HUDEP-2 (cell line): ENCODE data around the gene FAM180B.
A peak's percentile ranks its signal among the peaks of the same experiment; 100 is the strongest.
"Not testable (repeated sequence)": the region's sequence is repeated elsewhere in the genome, so short reads cannot be mapped to it uniquely, and the experiment has no call there.

Experiments
- DNase-seq, 76 experiments: peaks; one replicate each; lab custom pipeline; 2025; ENCODE audit not compliant: unreplicated experiment in 76 of 76; lab: John Stamatoyannopoulos, UW

The FAM180B gene, protein sequence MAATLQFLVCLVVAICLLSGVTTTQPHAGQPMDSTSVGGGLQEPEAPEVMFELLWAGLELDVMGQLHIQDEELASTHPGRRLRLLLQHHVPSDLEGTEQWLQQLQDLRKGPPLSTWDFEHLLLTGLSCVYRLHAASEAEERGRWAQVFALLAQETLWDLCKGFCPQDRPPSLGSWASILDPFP

DNA sequence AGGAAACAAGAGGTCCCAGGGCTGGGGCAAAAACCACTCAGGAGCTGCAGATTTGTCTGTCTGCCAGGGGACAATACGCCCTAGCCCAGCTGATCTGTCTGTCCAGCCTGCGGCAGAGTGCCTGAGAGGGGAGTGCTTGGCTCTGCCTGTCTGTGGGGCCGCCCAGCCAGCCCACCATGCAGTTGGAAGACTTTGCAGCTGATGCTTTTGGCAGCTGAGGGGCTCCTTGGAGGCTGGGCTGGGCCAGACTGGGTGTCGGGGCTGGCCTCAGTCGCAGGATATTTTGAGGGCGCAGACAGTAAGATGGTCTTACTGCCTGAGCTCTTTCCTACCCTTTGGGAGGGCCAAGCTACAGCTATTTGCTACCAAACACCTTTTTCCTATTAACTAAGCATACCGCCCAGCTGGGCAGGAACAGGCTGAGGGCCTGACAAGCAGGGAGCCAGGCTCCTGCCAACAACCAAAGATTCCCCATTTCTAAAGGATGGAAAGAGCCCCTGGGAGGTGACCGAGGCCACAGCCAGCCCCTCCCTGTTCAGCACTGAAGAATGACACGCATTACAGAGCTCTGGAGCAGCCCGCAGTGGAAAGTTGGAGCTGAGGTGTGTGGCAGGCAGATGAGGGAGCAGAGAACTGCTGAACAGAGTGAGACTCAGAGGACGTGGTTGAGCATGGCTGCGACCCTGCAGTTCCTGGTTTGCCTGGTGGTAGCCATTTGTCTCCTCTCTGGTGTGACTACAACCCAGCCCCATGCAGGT, at the start of gene FAM180B:
TSS of gene FAM180B (plus strand) at position 581 of the 758 bp plus-strand sequence. CDS start at position 672, 91 bp downstream.
- DNase-seq, result no peak

DNA sequence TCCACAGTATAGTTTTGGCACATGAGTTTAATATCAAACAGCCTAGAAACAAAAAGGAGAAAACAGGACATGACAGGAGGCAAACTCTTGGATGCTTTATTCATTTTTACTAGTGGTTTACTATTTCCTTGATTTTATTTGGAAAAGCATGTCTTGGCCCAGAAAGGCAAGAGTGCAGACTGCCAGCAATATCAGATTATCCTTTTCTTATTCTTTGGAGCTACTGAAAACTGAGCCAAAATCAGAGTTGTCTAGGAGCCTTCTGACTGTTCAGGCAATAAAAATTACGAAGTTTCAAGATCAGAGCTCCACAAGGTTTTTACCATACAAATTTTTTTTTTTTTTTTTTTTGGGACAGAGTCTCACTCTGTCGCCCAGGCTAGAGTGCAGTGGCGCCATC, 49.6 kb upstream of the FAM180B start:
- DNase-seq, result no peak

DNA sequence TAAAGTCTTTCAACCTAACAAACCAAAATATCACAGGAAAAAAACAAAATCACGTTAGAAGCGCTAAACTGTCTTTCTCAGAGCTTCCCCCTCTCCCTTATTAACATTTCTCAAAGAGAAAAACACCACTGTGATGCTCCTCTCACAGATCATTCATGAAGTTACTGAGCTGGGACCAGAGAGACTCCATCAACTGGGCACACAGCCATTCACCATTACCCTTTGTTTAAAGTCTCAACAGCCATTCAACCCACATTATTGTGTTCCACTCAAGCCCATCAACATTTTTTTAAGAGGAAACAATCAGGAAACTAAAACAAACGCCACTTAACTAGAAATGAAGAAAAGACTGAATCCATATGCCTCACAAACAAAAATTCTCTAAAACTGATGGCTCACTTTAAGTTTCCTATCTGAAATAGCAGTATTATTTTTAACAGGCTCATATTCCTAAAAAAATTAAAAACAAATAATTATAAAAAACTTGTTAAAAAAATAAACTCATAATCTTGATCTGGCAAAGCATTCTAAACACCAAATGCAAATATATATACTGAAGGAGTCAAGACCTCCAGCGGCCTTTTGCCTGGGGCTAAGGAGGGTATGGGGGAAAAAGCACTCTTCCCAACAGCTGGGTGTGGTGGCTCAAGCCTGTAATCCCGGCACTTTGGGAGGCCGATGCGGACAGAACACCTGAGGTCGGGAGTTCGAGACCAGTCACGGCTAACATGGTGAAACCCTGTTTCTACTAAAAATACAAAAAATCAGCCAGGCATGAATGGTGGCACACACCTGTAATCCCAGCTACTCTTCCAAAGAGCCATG, 47.5 kb upstream of the FAM180B start:
- DNase-seq, result no peak

DNA sequence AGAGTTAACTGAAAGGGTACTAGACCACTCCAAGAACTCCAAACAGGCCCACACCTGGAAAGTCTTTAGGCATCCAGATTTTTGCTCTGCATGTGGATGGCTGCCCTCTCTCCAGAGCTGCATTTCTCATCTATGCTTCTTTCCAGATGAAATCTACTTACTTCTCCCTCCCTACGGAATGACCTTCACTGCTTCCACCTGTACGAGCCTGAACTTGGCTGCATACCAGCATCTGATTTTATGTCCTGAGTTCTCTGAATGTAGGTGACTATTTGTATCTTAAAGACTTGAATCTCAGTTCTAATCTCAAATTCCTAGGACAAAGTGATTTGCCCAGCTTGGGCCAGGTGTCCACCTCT, 46.8 kb upstream of the FAM180B start:
- DNase-seq, result no peak

DNA sequence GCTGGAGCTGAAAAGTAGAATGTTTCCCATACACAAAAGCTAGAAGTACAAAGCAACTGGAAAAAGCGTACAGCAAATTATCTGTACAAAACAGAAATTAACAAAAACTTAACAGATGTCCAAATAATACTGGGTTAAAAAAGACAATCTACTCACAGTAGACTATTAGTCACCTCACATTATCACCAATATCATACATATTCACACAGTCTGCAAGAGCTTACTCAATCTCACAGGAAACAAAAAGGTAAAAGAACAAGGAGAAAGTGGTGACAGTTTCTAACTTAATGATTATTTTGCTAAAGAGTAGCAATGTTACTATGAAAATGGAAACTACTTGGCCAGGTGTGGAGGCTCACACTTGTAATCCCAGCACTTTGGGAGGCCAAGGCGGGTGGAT, 45.4 kb upstream of the FAM180B start:
- DNase-seq, result no peak

DNA sequence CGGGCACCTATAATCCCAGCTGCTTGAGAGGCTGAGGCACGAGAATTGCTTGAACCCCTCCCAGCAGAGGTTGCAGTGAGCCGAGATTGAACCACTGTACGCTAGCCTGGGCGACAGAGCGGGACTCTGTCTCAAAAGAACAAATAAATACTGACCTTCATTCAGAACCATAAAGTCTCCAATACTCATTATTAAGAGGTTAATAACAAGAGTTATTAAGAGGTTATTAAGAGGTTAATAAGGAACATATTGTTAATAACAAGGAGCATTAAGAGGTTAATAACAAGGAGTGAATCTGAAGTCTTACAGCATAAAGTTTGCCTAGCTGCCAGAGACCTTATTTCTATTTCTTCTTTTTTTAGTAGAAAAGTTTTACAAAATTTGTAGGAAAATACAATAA, 41.2 kb upstream of the FAM180B start:
- DNase-seq, result no peak

DNA sequence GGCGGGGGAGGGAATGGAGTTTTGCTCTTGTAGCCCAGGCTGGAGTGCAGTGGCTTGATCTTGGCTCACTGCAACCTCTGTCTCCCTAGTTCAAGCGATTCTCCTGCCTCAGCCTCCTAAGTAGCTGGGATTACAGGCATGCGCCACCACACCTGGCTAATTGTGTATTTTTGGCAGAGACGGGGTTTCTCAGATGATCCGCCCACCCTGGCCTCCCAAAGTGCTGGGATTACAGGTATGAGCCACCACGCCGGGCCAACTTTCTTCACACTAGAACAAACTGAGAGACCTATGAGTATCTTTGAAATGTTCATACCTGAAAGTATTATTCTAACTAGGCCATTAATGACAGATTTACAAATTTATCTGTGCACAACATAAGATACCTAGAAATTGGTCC, 40.2 kb upstream of the FAM180B start:
- not testable (repeated sequence) for DNase-seq

DNA sequence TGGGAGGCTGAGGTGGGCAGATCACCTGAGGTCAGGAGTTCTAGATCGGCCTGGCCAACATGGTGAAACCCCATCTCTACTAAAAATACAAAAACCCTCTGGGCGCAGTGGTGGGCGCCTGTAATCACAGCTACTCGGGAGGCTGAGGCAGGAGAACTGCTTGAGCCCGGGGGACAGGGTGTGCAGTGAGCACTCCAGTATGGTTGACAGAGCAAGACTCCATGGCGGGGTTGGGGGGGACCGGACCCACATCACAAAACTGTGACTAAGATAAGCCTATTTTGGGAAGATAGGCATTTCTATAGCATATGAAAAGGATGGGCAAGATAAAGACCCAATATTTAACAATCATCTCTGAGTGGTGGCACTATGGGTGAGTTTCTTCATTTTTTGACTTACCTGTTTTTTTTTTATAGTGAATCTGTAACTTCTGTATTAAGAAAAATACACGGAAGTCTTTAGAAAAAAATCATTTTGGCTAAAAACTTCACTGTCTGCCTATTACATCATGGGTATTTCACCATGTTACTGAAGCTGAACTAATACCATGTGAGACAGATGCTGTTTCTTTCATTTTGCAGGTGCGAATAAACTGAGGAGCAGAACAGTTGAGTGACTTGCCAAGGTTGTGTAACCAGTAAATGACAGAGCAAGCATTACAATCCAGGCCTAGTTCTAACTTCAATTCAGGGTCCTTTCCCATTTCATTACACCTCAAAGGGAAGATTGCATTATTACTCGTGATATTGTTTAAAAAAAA, 36.0 kb upstream of the FAM180B start:
- no peak for DNase-seq

DNA sequence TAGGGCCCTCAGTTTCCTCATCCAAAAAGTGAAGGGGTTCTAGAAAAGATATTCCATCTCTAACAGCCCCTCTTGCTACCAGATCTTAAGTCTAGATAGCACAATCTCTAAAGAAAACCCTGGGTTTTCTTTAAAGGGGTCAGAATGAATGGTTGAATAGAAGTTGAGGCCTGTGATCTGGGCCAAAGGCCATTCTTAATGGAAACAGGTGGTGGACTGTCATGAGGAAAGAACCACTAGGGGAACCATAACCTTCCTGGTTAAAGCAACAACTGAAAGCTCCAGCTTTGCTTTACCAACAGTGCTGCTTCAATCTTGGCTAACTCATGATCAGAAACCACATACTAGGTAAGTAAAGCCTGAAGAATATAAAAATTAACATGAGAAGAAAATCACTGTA, 35.4 kb upstream of the FAM180B start:
- peak in 11 of 76 experiments; percentile 4 to 28 (median 20) for DNase-seq

DNA sequence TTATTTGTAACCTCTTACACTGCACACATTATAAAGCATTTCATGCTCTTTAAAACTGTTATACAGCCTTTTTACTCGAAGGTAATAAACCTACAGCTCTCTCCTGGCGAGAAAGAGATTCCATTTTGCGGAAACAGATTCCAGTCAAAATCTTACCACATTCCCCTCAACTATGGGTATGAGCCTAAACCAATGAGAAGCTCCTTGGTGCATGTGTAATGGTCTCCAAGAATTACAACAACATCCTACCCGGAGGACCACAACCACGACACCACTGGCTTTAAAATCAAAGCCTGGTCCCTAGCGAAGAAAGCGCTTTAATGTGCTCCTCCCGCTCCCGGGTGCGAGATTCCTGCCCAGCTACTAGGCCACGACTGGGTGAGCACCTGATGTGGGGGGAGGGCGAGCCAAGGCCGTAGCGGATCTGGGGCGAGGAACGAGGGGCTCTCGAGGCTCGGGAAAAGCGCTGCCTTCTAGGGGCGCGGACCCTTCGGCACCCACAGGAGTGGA, 34.4 kb upstream of the FAM180B start:
- peak in 6 of 76 experiments; percentile 3 to 44 (median 22) for DNase-seq

DNA sequence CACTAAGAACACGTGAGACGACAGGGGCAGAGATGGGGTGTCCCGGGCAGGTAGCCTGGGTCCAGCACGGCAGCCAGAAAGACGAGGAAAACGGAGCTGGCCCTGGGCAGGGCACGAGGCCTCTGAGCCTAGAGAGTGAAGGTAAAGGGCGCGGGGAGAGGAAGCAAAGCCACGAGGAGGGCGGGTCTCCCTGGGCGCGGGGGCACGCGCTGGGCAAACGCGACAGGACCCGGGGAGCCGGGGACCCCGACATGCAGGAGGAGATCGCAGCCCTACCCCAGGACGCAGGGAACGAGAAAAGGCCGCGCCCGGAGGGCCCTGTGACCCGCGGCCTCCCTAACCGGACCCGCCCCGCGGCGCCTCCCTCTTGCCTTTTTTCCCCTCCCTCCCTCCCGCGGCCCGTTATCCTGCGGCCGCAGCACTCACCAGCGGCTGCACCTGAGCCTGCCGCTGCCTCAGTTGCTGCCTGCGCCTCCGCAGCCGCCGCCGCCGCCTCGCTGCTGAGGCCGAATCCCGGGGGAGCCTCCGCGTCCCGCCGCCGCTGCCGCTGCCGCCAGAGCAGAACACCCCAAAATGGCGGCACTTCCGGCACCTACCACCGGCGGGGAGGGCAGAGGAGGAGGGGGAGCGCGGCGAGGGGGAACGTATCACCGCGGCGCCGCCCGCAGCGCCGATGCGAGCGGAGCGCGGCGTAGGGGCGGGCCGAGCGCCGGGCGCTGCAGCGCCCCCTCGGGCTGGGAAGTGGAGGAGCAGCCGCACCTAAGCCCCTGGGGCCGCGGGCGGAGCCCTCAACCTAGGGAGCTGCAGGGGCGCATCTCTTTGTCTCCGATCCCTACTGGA, 33.7 kb upstream of the FAM180B start, which contains the start of gene CELF1:
TSS of gene CELF1 (minus strand) at position 567 of the 840 bp plus-strand sequence. CDS start 53,609 bp downstream, outside the sequence.
- DNase-seq, result peak in 74 of 76 experiments; percentile 24 to 90 (median 79)

DNA sequence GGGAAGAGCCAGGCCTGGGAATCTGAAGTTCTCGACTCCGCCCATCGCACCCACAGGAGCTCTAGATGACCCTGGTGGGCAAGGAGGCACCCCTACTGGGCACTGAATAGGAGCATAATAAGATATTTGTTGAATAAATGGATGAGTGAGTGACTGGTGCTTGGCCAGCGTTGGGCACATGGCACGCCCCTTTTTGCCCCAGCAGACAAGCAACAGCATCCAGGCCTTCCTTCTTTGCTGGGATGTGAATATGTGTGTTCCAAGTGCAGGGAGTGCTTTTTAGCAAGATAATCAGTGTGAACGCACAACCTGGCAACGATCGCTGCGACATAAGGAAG, 33.1 kb upstream of the FAM180B start:
- peak in 15 of 76 experiments; percentile 28 to 78 (median 41) for DNase-seq

DNA sequence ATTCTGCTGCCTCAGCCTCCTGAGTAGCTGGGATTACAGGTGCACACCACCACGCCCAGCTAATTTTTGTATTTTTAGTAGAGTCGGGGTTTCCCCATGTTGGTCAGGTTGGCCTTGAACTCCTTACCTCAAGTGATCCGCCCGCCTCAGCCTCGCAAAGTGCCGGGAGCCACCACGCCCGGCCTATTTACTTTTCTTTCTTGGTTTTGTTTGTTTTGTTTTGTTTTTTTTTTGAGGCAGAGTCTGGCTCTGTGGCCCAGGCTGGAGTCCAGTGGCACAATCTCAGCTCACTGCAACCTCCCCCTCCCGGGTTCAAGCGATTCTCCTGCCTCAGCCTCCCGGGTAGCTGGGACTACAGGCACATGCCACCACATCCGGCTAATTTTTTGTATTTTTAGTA, 29.5 kb upstream of the FAM180B start:
- not testable (repeated sequence) for DNase-seq

DNA sequence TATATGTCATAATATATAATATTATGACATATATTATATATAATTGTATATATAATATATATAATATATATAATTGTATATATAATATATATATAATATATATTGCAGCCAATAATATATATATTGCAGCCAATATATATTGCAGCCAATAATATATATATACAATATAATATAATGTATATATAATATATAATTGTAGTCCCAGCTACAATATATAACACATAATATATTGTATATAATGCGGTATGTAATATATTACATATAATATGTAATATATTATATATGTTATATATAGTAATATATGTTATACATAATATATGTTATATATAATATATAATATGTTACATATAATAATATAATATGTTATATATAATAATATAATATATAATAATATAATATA, 27.8 kb upstream of the FAM180B start:
- no peak for DNase-seq

DNA sequence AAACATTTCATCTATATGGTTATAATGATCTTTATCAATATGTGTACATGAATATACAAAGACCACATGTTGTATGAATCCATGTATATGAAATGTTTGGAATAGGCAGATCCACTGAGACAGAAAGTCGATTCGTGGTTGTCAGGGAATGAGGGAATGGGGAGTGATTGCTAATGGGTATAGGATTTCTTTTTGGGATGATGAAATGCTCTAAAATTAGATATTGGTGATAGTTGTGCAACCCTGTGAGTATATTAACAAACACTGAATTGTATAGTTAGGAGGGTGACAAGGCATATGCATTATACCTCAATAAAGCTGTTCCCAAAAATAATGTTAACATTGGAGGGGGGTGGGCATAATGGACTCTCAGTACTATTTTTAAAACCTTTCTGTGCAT, 26.1 kb upstream of the FAM180B start:
- DNase-seq, result no peak

DNA sequence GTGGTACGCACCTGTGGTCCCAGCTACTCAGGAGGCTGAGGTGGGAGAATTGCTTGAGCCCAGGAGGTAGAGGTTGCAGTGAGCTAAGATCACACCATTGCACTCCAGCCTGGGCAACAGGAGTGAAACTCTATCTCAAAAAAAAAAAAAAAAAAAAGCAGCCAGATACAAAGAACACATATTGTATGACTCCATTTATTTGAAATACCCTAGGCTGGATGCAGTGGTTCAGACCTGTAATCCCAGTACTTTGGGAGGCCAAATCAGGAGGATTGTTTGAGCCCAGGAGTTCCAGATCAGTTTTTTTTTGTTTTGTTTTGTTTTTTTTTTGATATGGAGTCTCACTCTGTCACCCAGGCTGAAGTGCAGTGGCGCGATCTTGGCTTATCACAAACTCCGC, 24.1 kb upstream of the FAM180B start:
- DNase-seq, result not testable (repeated sequence)

DNA sequence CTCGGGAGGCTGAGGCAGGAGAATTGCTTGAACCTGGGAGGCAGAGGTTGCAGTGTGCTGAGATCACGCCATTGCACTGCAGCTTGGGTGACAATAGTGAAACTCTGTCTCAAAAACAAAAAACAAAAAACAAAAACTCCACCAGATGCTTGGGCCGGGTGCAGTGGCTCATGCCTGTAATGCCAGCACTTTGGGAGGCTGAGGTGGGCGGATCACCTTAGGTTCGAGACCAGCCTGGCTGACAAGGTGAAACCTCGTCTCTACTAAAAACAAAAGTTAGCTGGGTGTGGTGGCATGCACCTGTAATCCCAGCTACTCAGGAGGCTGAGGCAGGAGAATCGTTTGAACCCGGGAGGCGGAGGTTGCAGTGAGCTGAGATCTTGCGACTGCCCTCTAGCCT, 22.1 kb upstream of the FAM180B start:
- DNase-seq, result not testable (repeated sequence)

DNA sequence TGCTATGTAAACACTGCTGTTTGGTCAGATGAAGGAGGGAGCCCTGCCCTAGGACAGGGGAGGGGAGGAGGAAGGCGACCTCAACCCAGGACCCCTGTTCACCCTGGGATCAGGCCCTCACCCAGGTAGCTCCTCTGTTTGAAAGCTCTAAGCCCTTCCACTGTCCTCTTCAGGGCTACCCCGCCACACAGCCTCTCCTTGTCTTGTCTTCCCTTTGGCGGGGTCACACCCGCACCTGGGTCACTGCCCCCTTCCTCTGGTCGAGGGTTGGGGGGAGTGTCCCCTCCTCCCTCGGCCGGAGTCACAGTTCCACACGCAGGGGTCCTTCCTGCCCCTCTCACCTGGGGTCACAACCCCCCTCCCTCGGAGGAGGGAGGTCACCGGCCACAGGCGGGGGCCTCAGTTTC, 21.5 kb upstream of the FAM180B start:
- peak in 2 of 76 experiments; percentile 29 to 51 for DNase-seq

DNA sequence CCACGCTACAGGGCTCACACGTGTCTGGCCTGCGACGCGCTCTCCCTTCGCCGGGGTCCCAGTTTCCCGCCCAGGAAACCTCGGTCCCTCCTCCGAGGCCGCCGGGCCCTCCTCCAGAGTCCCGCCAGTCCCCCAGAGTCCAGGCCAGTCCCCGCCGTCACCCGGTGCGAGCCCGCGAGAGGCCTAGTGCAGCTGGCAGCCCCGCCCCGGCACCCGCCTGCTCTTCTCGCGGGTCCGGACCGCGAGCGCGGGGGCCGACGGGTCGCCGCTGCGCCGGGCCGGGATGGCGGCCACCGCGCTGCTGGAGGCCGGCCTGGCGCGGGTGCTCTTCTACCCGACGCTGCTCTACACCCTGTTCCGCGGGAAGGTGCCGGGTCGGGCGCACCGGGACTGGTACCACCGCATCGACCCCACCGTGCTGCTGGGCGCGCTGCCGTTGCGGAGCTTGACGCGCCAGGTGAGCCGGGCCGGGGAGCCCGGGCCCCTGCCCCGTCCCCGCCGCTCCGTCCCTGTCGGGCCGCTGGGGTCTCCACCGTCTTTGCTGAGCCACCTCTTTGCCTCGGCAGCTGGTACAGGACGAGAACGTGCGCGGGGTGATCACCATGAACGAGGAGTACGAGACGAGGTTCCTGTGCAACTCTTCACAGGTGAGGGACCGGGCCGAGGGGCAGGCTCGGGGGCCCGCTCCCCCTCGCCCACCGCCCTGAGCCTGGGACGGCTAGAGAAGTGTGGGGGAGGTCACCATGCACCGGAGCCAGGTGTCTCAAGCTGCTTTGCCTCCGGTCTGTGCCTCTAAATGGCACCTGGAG, 20.9 kb upstream of the FAM180B start, which contains the start of gene PTPMT1:
TSS of gene PTPMT1 (plus strand) at position 260 of the 809 bp plus-strand sequence. CDS start at position 284, 24 bp downstream.
- DNase-seq, result peak in 67 of 76 experiments; percentile 9 to 77 (median 51)
